Neutrophil (primary cell): ENCODE data around the gene JCAD.
"Not testable (repeated sequence)": the region's sequence is repeated elsewhere in the genome, so short reads cannot be mapped to it uniquely, and the experiment has no call there.

Source experiments
- H3K27ac ChIP-seq: fragments of 200-600 bp; sonication (generic); 2 replicates; pipeline ENCODE4 v1.5.1; 2016; ENCODE audit warnings: mild to moderate bottlenecking, moderate library complexity
- H3K27me3 ChIP-seq: fragments of 200-600 bp; sonication (generic); 2 replicates; pipeline ENCODE4 v1.6.0; 2016; ENCODE audit warnings: mild to moderate bottlenecking
- H3K36me3 ChIP-seq: fragments of 200-600 bp; sonication (generic); 2 replicates; pipeline ENCODE4 v1.5.1; 2017
- H3K4me1 ChIP-seq, 2 experiments: fragments of 200-600 bp in 1 of 2; sonication (generic) in 1 of 2; 1 replicate in 1 of 2; 2 replicates in 1 of 2; pipeline versions ENCODE4 v1.5.1 to v1.6.1; 2013 to 2016; ENCODE audit warnings: low read depth in 1 of 2, low read length in 1 of 2, mild to moderate bottlenecking in 1 of 2, moderate library complexity in 1 of 2; ENCODE audit not compliant: control insufficient read depth in 1 of 2, insufficient read depth in 1 of 2
- H3K4me3 ChIP-seq, 2 experiments: fragments of 200-600 bp in 1 of 2; sonication (generic) in 1 of 2; 1 replicate in 1 of 2; 2 replicates in 1 of 2; pipeline ENCODE4 v1.5.1; 2013 to 2016; ENCODE audit warnings: low read depth in 1 of 2, low read length in 1 of 2, mild to moderate bottlenecking in 1 of 2, moderate library complexity in 1 of 2
- H3K9me3 ChIP-seq: fragments of 200-600 bp; sonication (generic); 2 replicates; pipeline ENCODE4 v1.5.1; 2016
- CTCF ChIP-seq: fragments of 200-600 bp; sonication (generic); IDR thresholded peaks from 2 replicates; pipeline ENCODE4 v1.5.1; 2016; ENCODE audit warnings: antibody characterized with exemption

JCAD gene

GRCh38 chr10:29980084-29980483 lies 79.3 kb downstream of the JCAD start:
- H3K27ac ChIP-seq: no peak overlapping the region
- TF ChIP-seq CTCF: no peak
- no peaks in the 10 kb centered on the region for H3K9me3 ChIP-seq
- H3K4me1 ChIP-seq: no peaks in the 10 kb centered on the region
- no peak overlapping the region for H3K4me3 ChIP-seq
- no peaks in the 10 kb centered on the region for H3K36me3 ChIP-seq
- H3K27me3 ChIP-seq: no peaks in the 10 kb centered on the region

- H3K36me3 ChIP-seq, H3K9me3 ChIP-seq, H3K27me3 ChIP-seq, H3K4me3 ChIP-seq, H3K4me1 ChIP-seq, H3K27ac ChIP-seq: not testable (repeated sequence)
Observed at GRCh38 chr10:29979421-29979779, 80.0 kb downstream of the JCAD start.

GRCh38 chr10:29977171-29977570 lies 82.2 kb downstream of the JCAD start:
- Histone ChIP-seq H3K27me3 (no peaks in the 10 kb centered on the region), H3K4me3 (no peak overlapping the region), H3K4me1 (no peaks in the 10 kb centered on the region), H3K9me3 (no peaks in the 10 kb centered on the region), H3K27ac (no peak overlapping the region), H3K36me3 (no peaks in the 10 kb centered on the region)
- TF ChIP-seq CTCF: no peak

GRCh38 chr10:29976134-29976533 lies 83.3 kb downstream of the JCAD start:
- H3K4me3 ChIP-seq: no peak overlapping the region
- H3K9me3 ChIP-seq: no peaks in the 10 kb centered on the region
- no peak for TF ChIP-seq CTCF
- no peaks in the 10 kb centered on the region for H3K27me3 ChIP-seq
- H3K36me3 ChIP-seq: no peaks in the 10 kb centered on the region
- no peak overlapping the region for H3K27ac ChIP-seq
- H3K4me1 ChIP-seq: no peaks in the 10 kb centered on the region

- Histone ChIP-seq H3K4me1 (no peaks in the 10 kb centered on the region), H3K27me3 (no peaks in the 10 kb centered on the region), H3K36me3 (no peaks in the 10 kb centered on the region), H3K4me3 (no peak overlapping the region), H3K9me3 (no peaks in the 10 kb centered on the region), H3K27ac (no peak overlapping the region)
- no peak for TF ChIP-seq CTCF
Observed at GRCh38 chr10:29974773-29975172, 84.6 kb downstream of the JCAD start.

- Histone ChIP-seq H3K9me3 (no peaks in the 10 kb centered on the region), H3K27ac (no peak overlapping the region), H3K4me3 (no peak overlapping the region), H3K36me3 (no peaks in the 10 kb centered on the region), H3K4me1 (no peaks in the 10 kb centered on the region), H3K27me3 (no peaks in the 10 kb centered on the region)
- TF ChIP-seq CTCF: no peak
Observed at GRCh38 chr10:29973921-29974320, 85.5 kb downstream of the JCAD start.
